Loucy (cell line): Measurements from ENCODE around the gene APOD.

Experiments
- CTCF ChIP-seq: fragments of 200-600 bp; sonication (generic); conservative IDR thresholded peaks from 2 replicates; pipeline ENCODE4 v1.5.1; 2014; ENCODE audit warnings: mild to moderate bottlenecking, antibody characterized with exemption, low read length
- EZH2phosphoT487 ChIP-seq: fragments of 200-600 bp; IDR thresholded peaks from 2 replicates; pipeline ENCODE4 v1.6.1; 2018; ENCODE audit warnings: antibody characterized with exemption, mild to moderate bottlenecking, moderate library complexity, borderline replicate concordance

DNA sequence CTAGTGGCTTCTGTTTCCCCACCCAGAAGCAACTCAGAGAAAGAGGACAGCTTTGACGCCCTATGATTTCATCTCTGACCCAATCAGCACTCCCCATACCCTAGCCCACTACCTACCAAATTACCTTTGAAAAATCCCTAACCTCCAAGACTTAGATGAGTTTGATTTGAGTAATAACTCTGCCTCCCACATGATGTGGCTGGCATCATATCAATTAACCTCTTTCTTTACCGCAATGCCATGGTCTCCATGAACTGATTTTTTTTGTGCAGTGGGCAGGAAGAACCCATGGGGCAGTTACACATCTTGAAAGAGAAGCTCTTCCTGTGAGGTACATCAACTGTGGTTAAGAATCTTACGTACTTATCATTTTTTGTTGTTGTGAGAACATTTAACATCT is 25.5 kb upstream of the APOD start:
- TF ChIP-seq CTCF (no peak), EZH2phosphoT487 (no peak)
